GM21528 (cell line): ENCODE data around the gene CTTNBP2NL.
"Not testable (repeated sequence)": the region's sequence is repeated elsewhere in the genome, so short reads cannot be mapped to it uniquely, and the experiment has no call there.

ENCODE experiments used
- ATAC-seq: cut with Tn5 transposase; IDR thresholded peaks from one replicate; pipeline ENCODE4 v1.9.1; 2021; ENCODE audit warnings: mild to moderate bottlenecking, moderate library complexity; ENCODE audit not compliant: unreplicated experiment, low FRiP score

The CTTNBP2NL gene

DNA sequence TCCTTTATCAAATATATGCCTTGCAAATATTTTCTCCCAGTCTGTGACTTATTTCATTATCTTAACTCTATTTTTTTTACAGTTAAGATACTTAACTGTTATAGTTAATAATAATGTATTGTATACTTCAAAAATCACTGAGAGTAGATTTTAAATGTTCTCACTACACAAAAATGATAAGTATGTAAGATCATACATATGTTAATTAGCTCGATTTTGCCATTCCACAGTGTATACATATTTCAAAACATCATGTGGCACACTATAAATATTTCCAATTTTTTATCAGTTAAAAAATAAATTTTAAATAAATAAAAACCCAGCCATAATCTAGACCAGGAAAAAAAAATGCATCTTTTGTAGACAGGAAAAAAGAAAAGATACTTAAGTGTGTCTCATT is 27.2 kb downstream of the CTTNBP2NL start:
- ATAC-seq = no peak

DNA sequence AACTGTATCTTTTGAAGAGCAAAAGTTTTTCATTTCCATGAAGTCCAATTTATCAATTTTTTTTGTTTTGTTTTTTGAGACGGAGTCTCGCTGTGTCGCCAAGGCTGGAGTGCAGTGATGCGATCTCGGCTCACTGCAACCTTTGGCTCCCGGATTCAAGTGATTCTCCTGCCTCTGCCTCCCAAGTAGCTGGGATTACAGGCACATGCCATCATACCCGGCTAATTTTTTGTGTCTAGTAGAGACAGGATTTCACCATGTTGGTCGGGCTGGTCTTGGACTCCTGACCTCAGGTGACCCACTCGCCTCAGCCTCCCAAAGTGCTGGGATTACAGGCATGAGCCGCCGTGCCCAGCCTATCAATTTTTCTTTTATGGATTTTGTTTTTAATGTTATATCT is 27.7 kb downstream of the CTTNBP2NL start:
- ATAC-seq = not testable (repeated sequence)

DNA sequence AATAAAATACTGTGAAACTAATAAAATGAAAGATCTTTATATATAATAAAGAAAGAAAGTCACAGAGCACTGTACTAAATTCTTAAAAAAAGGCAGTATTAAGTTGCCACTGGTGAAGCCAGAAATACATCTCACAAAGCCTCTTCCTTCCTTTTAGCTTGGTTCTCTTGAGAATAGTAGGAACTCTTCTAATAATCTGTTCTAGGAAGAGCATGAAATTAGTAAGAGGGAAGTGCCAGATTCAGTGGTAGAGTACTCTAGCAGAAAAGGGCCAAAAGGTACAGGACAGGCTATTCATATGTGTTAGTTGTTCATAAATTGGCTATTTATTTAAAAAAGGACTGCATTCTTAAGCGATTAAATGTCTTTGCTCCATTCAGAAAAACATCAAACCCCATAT is 33.7 kb downstream of the CTTNBP2NL start:
- ATAC-seq = no peak

DNA sequence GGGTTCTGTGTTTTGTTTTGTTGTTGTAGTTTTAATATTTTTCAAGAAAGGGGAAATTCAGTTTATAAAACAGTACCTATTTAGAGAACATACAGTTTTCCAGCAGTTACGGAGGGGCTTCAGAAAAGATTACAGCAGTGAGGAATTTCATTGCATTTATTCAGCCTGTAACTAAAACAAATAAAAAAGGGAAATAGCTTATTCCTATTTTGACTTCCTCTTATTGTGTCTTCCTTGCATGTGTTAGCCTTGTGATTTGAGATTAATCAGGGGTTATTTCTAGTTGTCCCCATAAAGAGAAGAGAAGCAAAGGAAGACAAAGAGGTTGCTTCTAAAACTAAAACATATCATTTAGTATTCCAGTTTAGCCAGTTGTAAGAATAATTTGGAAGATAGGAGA is 35.0 kb downstream of the CTTNBP2NL start:
- no peak for ATAC-seq

DNA sequence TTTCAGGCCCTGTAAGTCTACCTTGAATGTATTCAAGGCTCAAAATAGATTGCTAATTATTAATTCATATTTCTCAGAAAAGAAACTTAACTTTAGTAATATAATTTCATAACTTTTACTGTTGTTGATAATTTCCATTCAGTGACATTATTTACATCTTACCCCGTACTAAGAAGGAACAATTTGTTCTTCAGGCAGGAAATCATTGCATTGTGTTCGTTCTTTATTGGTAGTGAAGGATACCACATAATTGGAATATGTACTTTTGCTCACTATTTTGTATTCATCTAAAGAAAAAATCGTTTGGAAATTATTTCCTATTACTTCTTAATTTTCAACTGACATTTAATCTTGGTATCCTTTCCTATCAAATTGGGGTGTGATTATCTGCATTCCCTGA is 39.4 kb downstream of the CTTNBP2NL start:
- ATAC-seq = no peak

DNA sequence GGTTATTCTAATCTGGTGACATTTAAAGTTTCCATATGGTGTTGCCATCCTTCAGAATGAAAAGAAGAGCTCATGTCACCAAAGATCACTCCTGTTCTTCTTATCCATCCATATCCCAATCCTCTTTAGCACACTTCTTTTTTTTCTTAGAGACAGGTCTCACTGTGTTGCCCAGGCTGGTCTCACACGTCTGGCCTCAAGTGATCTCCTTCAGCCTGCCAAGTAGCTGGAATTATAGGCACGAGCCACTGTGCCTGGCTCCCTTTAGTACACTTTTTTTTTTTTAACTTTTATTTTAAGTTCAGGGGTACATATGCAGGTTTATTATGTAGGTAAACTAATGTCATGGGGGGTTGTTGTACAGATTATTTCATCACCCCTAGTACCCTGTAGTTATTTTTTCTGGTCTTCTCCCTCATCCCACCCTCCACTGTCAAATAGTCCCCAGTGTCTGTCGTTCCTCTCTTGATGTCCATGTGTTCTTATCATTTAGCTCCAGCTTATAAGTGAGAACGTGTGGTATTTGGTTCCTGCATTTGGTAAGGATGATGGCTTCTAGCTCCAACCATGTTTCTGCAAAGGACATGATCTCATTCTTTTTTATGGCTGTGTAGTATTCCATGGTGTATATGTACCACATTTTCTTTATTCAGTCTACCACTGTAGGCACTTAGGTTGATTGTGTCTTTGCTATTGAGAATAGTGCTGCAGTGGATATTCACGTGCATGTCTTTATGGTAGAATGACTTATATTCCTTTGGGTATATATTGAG is 40.6 kb downstream of the CTTNBP2NL start:
- no peak for ATAC-seq

DNA sequence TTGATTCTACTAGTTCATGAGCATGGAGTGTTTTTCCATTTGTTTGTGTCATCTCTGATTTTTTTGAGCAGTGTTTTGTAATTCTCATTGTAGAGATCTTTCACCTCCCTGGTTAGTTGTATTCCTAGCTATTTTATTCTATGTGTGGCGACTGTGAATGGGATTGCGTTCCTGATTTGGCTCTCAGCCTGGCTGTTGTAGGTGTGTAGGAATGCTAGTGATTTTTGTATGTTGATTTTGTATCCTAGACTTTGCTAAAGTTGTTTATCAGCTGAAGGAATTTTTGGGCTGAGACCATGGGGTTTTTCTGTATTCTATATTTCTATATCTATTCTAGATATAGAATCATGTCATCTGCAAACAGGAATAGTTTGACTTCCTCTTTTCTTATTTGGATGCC is 42.1 kb downstream of the CTTNBP2NL start:
- not testable (repeated sequence) for ATAC-seq

DNA sequence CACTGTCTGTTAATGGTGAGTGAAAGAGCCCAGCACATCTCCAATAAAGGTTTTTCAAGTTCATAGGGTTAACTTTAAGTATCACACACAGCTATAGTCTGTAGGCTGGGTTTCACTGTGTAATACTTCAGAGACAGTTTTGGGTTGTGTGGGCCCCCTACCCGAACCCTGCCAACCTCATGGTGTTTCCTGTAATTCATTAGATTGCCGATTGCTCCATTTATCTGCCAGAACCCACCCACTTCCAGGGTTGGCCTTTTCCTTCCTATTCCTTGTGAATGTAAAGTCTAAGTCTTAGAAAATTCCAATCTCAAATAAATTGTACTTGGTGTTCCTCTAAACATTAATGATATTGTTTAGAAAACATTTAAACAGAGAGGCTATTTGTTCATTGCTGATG is 43.6 kb downstream of the CTTNBP2NL start:
- ATAC-seq = no peak

DNA sequence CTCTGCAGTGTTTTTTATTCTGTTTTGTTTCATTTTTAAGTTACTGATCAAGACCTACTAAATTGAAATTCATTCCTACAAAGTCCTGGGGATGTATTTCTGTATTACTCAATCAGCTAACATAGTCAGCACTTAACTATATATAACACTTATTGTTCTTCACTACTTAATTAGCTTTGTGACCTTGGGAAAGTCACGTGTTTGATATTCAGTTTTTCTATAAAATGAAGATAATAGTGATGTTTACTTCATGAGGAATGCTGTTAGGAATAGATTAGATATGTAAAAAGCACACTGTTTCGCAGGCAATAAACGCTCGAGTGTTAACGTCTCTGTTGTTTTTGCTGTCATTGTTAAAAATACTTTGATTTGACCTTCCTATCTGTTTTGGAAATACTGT is 44.6 kb downstream of the CTTNBP2NL start:
- ATAC-seq = no peak

DNA sequence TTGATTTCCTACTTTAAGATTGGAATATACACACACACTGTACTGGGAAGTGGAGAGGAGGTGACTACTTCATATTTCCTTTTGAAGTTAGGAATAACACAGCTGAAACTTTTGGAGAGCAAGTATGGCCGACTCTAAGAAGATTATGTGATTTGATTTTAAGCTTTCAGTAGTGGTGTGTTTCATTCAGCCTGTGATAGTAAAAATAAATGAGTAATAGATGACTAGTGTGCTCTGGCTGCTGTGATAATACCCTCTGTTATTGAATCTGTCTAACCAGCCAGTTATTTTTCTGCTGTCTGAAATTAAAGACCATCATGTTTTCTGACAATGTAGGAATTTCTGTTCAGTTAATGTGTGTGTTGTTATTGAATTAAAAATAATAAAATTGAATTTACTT is 48.3 kb downstream of the CTTNBP2NL start:
- ATAC-seq = no peak

DNA sequence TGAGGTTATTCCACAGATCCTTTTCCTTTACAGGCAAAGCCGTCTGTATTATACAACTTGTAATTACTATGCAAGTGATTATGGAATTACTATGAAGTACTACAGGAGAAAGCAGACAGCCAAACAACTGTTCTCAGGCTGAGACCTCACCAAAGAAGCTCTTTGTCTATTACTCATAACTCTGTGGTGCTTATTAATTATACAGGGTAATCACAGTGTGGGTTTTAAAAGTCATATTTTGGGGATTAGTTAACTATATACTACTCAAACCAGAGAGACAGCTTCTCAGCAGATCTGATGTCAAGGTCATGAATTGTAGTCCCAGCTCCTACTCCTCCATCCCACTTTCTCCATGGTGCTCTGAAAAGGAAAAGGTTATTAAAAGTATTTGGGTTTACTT is 49.6 kb downstream of the CTTNBP2NL start:
- ATAC-seq = no peak

DNA sequence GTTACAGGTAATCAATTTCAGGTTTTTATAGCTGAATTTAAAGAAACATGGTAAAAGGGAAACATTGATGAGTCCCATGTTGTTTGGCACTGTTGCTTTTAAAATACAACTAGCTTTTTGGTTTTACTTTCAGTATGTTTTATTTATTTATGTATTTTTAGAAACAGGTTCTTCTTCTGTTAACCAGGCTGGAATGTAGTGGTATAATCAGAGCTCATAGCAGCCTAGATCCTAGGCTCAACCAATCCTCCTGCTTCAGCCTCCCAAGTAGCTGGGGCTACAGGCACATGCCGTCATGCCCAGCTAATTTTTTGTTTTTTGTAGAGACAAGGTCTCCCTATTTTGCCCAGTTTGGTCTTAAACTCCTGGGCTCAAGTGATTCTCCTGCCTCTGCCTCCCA is 50.4 kb downstream of the CTTNBP2NL start:
- no peak for ATAC-seq

DNA sequence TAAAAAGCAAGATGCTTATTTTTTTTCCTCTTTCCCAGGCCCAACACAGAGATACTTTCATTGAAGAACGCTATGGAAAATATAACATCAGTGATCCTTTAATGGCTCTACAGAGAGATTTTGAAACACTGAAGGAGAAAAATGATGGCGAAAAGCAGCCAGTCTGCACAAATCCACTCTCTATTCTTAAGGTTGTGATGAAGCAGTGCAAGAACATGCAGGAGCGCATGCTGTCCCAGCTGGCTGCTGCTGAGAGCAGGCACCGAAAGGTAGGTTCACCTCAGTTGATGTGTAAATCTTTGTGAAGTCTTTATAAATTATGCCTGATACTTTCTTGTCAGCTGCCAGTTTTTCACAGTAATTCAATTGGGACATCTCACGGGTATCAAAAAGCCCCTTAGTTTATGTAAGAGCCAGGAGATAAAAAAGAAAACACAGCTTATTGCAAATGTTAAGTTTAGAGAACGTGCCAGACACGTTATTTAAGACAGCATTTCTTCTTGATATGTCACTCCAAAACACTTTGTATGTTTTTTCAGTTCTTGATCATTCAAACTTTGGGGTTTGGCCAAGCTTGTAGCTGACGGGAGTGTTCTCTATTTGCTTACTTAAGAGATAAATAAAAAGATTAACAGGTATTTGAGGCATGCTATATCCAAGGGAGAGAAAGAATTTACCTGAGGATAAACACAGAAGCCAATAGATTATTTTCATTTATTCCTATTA is 53.1 kb downstream of the CTTNBP2NL start:
- no peak for ATAC-seq

DNA sequence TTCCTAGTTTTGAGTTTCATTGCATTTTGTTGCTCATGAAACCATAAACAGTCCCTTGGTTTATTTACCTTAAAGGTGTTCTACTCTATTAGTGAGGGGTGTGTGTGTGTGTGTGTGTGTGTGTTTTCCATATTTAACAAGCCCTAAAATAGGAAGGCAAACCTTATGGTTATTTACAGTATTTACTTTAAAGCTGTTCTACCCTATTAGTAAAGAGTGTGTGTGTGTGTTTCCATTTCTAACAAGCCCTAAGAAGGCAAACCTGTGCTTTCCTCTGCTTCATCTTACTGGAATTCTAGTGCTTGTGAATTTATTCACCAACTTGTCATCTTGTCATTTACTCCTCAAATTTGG is 53.6 kb downstream of the CTTNBP2NL start:
- ATAC-seq = no peak

DNA sequence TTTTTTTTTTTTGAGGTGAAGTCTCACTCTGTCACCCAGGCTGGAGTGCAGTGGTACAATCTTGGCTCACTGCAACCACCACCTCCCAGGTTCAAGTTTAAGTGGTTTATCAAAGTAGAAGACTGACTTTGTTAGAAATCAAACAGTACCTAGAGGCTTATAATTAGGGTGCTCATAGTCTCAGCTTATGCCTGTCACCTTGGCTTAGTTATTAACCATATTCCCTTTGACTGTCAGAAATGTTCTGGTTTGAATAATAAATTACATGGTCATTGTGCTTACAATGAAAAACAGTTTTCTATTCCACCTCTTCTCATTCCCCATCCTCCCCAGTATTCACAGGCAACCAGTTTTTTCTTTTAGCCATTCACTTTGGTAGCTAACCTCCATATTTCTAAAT is 54.8 kb downstream of the CTTNBP2NL start:
- no peak for ATAC-seq

DNA sequence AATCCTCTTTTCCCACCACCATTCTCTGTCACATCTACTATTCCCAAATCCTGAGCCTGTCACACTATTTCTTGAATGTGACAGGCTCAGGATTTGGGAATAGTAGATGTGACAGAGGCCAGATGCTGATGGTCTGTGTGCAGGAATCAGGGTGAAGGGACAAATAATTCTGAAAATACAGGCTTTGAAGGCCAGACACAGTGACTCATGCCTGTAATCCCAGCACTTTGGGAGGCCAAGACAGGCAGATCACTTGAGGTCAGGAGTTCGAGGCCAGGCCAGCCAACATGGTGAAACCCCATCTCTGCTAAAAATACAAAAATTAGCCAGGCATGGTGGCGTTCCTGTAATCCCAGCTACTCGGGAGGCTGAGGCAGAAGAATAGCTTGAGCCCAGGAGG is 55.3 kb downstream of the CTTNBP2NL start:
- not testable (repeated sequence) for ATAC-seq

DNA sequence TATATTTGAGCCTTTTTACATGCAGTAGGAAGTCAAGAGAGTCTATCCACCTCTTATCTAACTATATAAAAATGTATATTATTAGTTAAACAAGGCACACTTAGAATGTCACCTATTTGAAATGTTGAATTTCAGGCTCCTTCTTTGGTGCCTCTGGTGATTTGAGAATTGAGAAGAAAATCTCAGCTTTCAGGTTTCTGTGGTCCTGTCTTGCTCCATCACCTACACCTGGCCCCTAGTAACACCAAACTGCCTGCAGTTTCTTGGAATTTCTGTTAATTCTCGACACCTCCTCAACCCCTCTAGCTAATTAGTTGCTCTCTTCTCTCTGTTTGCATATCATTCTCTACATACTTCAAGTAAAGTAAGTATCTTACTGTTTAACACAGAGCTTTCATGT is 57.9 kb downstream of the CTTNBP2NL start:
- ATAC-seq = no peak

DNA sequence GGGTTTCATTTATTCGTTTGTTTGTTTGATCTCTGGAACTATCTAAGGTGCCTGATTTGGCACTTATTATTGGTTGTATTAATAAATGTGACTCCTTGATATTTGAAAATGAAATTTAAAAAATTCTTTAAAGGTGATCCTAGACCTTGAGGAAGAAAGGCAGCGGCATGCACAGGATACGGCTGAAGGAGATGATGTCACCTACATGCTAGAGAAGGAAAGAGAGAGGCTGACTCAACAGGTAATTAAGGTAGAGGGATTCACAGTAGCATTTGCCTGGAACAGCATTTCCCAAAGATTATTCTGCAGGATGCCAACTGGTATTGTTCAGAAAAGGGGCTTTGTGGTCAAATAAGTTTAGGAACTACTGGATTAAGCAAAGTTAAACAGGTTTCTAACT is 58.3 kb downstream of the CTTNBP2NL start:
- ATAC-seq = no peak

DNA sequence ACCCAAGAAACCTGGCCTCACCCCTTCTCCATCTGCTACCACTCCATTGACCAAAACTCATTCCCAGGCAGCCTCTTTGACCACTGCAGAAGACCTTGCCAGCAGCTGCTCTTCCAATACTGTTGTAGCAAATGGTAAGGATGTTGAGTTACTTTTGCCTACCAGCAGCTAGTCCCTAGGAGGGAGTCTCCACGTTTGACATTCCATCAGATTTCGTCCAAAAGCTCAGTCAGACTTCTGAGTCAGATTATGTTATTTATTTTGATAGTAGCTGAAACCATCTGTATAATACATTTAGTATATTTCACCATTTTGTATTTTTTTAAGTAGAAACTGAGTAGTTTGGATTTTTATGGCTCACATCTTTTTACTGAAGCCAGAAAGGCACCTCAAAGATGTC is 61.2 kb downstream of the CTTNBP2NL start:
- no peak for ATAC-seq

DNA sequence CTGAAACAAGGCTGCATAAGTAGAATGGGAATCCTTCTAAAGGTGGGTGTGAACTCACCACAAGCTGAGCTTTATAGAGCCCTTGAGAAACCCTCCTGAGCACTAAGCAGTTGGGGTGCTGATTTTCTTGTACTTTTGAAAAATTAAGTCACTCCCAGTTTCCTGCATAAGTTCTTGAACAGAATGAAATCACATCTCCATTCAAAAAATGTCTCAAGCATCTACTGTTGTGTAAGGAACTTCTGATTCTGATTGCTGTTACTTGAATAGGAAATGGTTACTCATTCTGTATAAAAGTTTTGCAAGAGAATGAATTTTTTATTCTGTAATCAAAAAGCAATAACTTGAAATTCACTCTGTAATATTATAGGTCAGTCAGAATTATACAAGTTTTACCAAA is 61.9 kb downstream of the CTTNBP2NL start:
- no peak for ATAC-seq

DNA sequence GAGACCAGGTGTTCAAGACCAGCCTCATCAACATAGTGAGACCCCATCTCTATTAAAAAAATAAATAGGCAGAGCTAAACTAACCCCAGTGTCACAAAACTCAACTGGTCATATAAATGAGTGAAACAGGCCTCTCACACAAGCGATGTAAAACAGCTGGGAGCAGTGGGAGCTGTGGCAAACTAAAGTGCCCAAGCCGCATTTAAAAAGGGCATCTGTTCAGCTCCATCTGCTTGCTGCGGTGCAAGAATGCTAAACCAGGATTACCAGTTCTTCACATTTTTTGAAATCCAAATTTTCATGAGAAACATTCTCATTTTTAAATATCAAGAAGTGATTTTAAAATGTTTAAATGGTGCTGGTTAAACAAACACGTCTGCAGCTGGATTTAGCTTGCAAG is 62.7 kb downstream of the CTTNBP2NL start:
- no peak for ATAC-seq

DNA sequence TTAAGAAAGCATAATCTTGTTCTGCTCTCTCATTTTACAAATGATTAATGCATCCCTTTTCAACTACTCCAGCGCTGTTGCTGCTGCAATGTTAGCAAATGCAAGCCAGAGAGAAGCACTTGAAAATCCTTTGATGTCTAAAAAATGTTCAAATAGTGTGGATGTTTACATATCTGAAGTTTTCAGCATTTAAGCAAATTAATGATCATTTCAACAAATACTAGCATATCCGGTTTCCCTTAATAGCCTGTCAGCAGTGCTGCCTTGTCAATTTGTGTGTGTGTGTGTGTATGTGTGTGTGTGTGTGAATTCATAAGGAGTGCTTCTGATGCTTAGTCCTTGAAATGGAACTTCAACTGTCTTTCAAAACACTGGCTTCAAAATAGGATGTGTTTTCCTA is 64.6 kb downstream of the CTTNBP2NL start:
- ATAC-seq = no peak
